ENCODE results near the gene PEX11G. TPM values are rescaled to one million over a fixed set of nuclear protein-coding genes. Genes with fewer than 3 reads are reported as not detected.
A peak's percentile ranks its signal among the peaks of the same experiment; 100 is the strongest.

The PEX11G gene
- total and polyA plus RNA-seq, 10 of the 15 experiments (the other 5 are each of a cell fraction or from before 2014, with no cell fraction given) = 0.05 to 1.8 (median 0.73) TPM; not detected in 1

DNA sequence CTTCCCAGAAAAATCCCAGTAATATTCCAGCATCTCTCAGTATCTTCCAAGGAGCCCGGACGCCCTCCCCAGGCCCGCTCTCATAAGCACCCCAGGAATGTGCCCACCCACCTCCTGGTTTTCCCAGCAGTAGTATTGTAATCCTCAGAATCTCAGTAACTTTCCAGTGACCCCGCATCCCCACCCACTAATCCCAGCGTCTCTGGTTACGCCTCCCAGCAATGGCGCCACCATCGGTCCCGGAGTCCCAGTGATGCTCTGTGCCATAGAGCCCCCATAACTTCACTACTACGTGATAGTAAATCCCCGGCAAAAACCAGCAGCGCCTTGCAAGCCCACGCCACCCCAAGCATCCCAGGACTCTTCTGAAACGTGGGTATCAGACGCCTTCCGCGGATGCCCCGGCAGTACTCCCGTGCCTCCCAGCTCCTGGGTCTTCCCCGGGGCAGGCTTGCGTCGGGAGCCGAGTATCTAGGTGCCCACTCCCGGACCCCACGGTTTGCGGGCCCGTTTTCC, 45.8 kb upstream of the PEX11G start:
- H3K9me3 ChIP-seq (replicated peaks; ENCODE audit: control insufficient read depth, insufficient read depth, low read length) = no peaks in the 10 kb centered on the region
- intact Hi-C loops (cut with micrococcal nuclease; ENCODE audit: unreplicated experiment) (no loop called here), in situ Hi-C loops (cut with MboI) (no loop called here)
- RAD21 ChIA-PET (ENCODE audit: unreplicated experiment) = interaction anchor here (1.0 to 1.7 kb wide), 3 partner anchors 12 to 148 kb away, joined by 3 to 6 read pairs (median 4); partner anchors contain the start of gene MCOLN1
- H3K9ac ChIP-seq (ENCODE audit: control insufficient read depth, insufficient read depth, low read length) = peak overlapping the region; percentile 78; the same call in 1 of the 2 replicates
- POLR2A ChIA-PET = interaction anchor here (0.6 to 5.1 kb wide), 4 partner anchors 12 to 660 kb away, joined by 3 to 28 read pairs (median 6); partner anchors contain the start of genes MCOLN1, PET100 and XAB2
- H3K4me3 ChIP-seq = peak overlapping the region; percentile 93
- 6% methylated on average over 24 of the region's 27 CpGs for WGBS (ENCODE audit: insufficient coverage, insufficient replicate concordance, low lambda C conversion rate, missing lambda C conversion rate)
- no TSS peak for BruUV-seq (replicated peaks)
- H3K79me2 ChIP-seq (ENCODE audit: control insufficient read depth, insufficient read depth, low read length) = peaks cover 10% of the 10 kb centered on the region
- no peaks in the 10 kb centered on the region; a peak in 1 of 4 replicates for H3K36me3 ChIP-seq (ENCODE audit: control insufficient read depth in 2 of 2, insufficient read depth in 2 of 2, low read length in 1 of 2)
- DNase-seq (ENCODE audit: low read depth, low spot score) (no peak), ATAC-seq (peak; percentile 50), FAIRE-seq (peak; percentile 83)
- peak overlapping the region; percentile 75 for H3K4me2 ChIP-seq (ENCODE audit: control insufficient read depth, insufficient read depth)
- no peaks in the 10 kb centered on the region for H3K27me3 ChIP-seq (replicated peaks in 1 of 2; ENCODE audit: control insufficient read depth in 2 of 2, insufficient read depth in 2 of 2, low read length in 1 of 2)
- H2AFZ ChIP-seq (ENCODE audit: control insufficient read depth, low read depth, low read length) = peak overlapping the region; percentile 90
- no peaks in the 10 kb centered on the region for H4K20me1 ChIP-seq (ENCODE audit: control insufficient read depth, insufficient read depth)
- SMC1A ChIA-PET (ENCODE audit: uncharacterized antibody, unreplicated experiment) = interaction anchor here (0.9 to 1.7 kb wide), 3 partner anchors 12 to 147 kb away, joined by 3 to 10 read pairs (median 5); partner anchors contain the start of gene MCOLN1
- H3K27ac ChIP-seq (ENCODE audit: control insufficient read depth, insufficient read depth) = no peak overlapping the region; the same call in 1 of the 2 replicates
- CTCF ChIA-PET = interaction anchor here (1.1 kb wide), 2 partner anchors 12 to 34 kb away, joined by 5 to 8 read pairs; partner anchors contain the start of gene MCOLN1
- peaks cover 4% of the 10 kb centered on the region for H3K4me1 ChIP-seq (ENCODE audit: control insufficient read depth, insufficient read depth, low read length)
- TF ChIP-seq, protein P1, sequence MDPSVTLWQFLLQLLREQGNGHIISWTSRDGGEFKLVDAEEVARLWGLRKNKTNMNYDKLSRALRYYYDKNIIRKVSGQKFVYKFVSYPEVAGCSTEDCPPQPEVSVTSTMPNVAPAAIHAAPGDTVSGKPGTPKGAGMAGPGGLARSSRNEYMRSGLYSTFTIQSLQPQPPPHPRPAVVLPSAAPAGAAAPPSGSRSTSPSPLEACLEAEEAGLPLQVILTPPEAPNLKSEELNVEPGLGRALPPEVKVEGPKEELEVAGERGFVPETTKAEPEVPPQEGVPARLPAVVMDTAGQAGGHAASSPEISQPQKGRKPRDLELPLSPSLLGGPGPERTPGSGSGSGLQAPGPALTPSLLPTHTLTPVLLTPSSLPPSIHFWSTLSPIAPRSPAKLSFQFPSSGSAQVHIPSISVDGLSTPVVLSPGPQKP (IDR thresholded peaks at IDR 0.05; ENCODE audit: low read depth, low read length) = no peak
- TF ChIP-seq IKZF2 (IDR thresholded peaks at IDR 0.05) (peak; percentile 40 to 65; a peak in 1 of 4 replicates), BRCA1 (IDR thresholded peaks at IDR 0.05; ENCODE audit: low read depth, low read length) (no peak), BACH1 (IDR thresholded peaks at IDR 0.05; ENCODE audit: borderline replicate concordance) (no peak), ESRRA (IDR thresholded peaks at IDR 0.05; ENCODE audit: low read length) (no peak), BHLHE40 (IDR thresholded peaks at IDR 0.05; ENCODE audit: borderline replicate concordance in 1 of 2, low read depth in 2 of 2, low read length in 1 of 2) (0 out of 4 replicates have a peak, but pooled peaks of 1 of the 2 experiments have one; percentile 12), RB1 (IDR thresholded peaks at IDR 0.05; ENCODE audit: borderline replicate concordance) (no peak)
- TF ChIP-seq, protein P2, sequence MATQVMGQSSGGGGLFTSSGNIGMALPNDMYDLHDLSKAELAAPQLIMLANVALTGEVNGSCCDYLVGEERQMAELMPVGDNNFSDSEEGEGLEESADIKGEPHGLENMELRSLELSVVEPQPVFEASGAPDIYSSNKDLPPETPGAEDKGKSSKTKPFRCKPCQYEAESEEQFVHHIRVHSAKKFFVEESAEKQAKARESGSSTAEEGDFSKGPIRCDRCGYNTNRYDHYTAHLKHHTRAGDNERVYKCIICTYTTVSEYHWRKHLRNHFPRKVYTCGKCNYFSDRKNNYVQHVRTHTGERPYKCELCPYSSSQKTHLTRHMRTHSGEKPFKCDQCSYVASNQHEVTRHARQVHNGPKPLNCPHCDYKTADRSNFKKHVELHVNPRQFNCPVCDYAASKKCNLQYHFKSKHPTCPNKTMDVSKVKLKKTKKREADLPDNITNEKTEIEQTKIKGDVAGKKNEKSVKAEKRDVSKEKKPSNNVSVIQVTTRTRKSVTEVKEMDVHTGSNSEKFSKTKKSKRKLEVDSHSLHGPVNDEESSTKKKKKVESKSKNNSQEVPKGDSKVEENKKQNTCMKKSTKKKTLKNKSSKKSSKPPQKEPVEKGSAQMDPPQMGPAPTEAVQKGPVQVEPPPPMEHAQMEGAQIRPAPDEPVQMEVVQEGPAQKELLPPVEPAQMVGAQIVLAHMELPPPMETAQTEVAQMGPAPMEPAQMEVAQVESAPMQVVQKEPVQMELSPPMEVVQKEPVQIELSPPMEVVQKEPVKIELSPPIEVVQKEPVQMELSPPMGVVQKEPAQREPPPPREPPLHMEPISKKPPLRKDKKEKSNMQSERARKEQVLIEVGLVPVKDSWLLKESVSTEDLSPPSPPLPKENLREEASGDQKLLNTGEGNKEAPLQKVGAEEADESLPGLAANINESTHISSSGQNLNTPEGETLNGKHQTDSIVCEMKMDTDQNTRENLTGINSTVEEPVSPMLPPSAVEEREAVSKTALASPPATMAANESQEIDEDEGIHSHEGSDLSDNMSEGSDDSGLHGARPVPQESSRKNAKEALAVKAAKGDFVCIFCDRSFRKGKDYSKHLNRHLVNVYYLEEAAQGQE (IDR thresholded peaks at IDR 0.05; ENCODE audit: low read depth, low read length) = no peak
- TF ChIP-seq, protein P3, sequence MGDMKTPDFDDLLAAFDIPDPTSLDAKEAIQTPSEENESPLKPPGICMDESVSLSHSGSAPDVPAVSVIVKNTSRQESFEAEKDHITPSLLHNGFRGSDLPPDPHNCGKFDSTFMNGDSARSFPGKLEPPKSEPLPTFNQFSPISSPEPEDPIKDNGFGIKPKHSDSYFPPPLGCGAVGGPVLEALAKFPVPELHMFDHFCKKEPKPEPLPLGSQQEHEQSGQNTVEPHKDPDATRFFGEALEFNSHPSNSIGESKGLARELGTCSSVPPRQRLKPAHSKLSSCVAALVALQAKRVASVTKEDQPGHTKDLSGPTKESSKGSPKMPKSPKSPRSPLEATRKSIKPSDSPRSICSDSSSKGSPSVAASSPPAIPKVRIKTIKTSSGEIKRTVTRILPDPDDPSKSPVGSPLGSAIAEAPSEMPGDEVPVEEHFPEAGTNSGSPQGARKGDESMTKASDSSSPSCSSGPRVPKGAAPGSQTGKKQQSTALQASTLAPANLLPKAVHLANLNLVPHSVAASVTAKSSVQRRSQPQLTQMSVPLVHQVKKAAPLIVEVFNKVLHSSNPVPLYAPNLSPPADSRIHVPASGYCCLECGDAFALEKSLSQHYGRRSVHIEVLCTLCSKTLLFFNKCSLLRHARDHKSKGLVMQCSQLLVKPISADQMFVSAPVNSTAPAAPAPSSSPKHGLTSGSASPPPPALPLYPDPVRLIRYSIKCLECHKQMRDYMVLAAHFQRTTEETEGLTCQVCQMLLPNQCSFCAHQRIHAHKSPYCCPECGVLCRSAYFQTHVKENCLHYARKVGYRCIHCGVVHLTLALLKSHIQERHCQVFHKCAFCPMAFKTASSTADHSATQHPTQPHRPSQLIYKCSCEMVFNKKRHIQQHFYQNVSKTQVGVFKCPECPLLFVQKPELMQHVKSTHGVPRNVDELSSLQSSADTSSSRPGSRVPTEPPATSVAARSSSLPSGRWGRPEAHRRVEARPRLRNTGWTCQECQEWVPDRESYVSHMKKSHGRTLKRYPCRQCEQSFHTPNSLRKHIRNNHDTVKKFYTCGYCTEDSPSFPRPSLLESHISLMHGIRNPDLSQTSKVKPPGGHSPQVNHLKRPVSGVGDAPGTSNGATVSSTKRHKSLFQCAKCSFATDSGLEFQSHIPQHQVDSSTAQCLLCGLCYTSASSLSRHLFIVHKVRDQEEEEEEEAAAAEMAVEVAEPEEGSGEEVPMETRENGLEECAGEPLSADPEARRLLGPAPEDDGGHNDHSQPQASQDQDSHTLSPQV (IDR thresholded peaks at IDR 0.05) = no peak
- TF ChIP-seq, protein P4, sequence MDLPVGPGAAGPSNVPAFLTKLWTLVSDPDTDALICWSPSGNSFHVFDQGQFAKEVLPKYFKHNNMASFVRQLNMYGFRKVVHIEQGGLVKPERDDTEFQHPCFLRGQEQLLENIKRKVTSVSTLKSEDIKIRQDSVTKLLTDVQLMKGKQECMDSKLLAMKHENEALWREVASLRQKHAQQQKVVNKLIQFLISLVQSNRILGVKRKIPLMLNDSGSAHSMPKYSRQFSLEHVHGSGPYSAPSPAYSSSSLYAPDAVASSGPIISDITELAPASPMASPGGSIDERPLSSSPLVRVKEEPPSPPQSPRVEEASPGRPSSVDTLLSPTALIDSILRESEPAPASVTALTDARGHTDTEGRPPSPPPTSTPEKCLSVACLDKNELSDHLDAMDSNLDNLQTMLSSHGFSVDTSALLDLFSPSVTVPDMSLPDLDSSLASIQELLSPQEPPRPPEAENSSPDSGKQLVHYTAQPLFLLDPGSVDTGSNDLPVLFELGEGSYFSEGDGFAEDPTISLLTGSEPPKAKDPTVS (IDR thresholded peaks at IDR 0.05; ENCODE audit: low read depth, low read length) = no peak

Data from GM12878 (cell line).